C4-2B (cell line): Measurements from ENCODE around the gene KCNK5.

Experiments
- ZFX ChIP-seq: fragments of 450-650 bp; IDR thresholded peaks from 2 replicates; pipeline ENCODE4 v1.6.1; 2017
- TF ChIP-seq, protein P1 (sequence below): fragments of 450-650 bp; conservative IDR thresholded peaks from 2 replicates; pipeline ENCODE4 v1.5.1; 2017; ENCODE audit warnings: mild to moderate bottlenecking

DNA sequence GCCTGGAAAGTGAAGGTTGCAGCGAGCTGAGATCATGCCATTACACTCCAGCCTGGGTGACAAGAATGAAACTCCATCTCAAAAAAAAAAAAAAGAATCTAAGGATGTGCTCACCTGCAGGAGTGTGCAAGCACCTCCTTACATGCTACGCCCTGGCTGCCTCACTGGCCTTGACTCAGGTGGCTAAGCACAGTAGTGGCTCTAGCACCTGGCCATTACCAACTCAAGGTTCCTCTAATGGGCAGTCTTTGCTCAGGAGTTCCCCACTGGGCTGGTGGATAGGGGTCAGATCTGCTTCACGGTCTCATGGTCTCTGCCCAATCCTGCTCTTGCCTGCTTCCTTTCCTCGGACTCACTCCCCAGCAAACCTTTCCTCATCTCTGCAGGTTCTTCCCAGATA lies 45.2 kb upstream of the KCNK5 start:
- TF ChIP-seq, protein P1, sequence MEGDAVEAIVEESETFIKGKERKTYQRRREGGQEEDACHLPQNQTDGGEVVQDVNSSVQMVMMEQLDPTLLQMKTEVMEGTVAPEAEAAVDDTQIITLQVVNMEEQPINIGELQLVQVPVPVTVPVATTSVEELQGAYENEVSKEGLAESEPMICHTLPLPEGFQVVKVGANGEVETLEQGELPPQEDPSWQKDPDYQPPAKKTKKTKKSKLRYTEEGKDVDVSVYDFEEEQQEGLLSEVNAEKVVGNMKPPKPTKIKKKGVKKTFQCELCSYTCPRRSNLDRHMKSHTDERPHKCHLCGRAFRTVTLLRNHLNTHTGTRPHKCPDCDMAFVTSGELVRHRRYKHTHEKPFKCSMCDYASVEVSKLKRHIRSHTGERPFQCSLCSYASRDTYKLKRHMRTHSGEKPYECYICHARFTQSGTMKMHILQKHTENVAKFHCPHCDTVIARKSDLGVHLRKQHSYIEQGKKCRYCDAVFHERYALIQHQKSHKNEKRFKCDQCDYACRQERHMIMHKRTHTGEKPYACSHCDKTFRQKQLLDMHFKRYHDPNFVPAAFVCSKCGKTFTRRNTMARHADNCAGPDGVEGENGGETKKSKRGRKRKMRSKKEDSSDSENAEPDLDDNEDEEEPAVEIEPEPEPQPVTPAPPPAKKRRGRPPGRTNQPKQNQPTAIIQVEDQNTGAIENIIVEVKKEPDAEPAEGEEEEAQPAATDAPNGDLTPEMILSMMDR: no peak
- no peak for TF ChIP-seq ZFX
